Stimulated activated CD4-positive, alpha-beta T cell treated with anti-CD3 and anti-CD28 coated beads, Interleukin-2, amount 100 ng/mL, for 24 hours (primary cell): ENCODE data around the gene GJC2.
A peak's percentile ranks its signal among the peaks of the same experiment; 100 is the strongest.
"Not testable (repeated sequence)": the region's sequence is repeated elsewhere in the genome, so short reads cannot be mapped to it uniquely, and the experiment has no call there.

Experiments
- DNase-seq, 2 donors: peaks; one replicate each; pipeline ENCODE4 v3.0.0-alpha.2; 2020

GJC2 gene

GRCh38 chr1:228173528-228174481, 24.1 kb downstream of the GJC2 start:
- DNase-seq, result peak in 1 of 2 donors; percentile 45

GRCh38 chr1:228174482-228175315, 25.0 kb downstream of the GJC2 start:
- no peak for DNase-seq

GRCh38 chr1:228175316-228176023, 25.7 kb downstream of the GJC2 start:
- DNase-seq, result no peak

GRCh38 chr1:228176024-228176395, 26.3 kb downstream of the GJC2 start:
- no peak for DNase-seq

GRCh38 chr1:228176461-228177182, 26.9 kb downstream of the GJC2 start:
- no peak for DNase-seq

DNA sequence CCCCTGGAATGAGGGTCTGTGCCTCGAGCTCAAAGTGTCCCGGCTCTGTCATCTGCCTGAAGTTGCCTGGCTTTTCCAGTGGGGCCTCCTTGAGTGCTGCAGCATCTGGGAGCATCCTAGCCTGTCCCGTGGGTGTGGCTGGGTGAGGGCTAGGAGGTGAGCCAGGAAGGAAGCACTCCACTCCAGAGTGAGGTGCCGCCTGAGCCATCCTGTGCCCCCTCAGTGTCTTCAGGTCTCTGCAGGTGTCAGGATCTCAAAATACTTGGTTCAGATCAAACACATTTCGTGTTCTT, 27.4 kb downstream of the GJC2 start:
- no peak for DNase-seq

DNA sequence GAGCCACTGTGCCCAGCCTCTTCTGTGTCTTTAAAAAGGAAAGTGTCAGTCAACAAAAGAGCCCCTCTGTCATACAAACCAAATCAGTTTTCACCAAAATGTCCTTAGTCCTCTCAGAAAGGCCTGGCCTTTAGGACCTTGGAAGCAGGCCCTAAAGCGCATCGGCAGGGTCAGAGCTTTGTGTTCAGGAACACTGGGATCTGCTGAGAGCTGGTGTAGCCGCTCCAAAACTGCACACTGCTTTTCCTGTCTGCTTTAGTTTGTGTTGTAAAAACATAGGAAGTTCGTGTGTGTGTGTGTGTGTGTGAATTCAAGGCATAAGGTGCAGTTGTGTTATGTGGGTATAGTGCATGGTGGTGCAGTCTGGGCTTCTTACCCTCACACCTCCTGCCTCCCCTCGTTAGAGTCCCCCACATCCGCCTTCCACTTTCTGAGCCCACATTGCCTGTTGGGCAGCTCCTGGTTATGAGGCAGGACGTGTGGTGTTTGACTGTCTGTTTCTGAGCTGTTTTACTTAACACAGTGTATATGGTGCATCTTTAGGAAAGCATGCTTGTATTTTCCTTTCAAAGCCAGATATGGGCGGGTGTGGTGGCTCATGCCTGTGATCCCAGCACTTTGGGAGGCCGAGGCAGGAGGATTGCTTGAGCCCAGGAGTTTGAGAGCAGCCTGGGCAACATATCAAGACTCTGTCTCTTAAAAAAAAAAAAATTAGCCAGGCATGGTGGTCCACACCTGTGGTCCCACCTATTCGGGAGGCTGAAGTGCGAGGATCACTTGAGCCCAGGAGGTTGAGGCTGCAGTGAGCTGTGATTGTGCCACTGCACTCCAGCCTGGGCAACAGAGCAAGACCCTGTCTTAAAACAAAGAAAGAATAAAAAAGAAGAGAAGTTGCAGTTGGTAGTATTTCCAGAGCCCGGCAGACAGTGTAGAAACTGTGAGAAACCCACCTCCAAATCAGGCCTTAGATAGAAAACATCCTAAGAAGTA, 28.3 kb downstream of the GJC2 start:
- no peak for DNase-seq

GRCh38 chr1:228178737-228179684, 29.3 kb downstream of the GJC2 start:
- DNase-seq, result no peak

- DNase-seq, result no peak
These were observed 30.7 kb downstream of the GJC2 start for GRCh38 chr1:228180271-228180958.

GRCh38 chr1:228180959-228181644, 31.4 kb downstream of the GJC2 start:
- no peak for DNase-seq

DNA sequence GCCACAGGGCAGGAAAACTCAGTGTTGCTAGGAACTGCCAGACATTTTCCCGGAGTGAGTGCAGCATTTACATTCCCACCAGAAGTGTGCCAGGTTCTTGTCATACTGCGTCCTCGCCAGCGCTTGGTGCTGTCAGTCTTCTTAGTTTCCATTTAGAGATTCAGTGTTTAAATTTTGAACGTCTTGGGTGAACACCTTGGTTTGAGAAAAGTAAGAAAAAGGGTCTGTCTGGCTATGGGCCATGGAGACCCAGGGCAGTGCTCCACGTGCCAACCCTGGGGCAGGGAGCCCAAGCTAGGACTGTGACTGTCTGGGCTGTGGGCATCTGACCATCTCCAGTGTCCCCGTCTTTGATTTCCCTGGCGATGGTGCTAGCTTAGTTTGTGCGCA, 31.9 kb downstream of the GJC2 start:
- DNase-seq, result no peak

DNA sequence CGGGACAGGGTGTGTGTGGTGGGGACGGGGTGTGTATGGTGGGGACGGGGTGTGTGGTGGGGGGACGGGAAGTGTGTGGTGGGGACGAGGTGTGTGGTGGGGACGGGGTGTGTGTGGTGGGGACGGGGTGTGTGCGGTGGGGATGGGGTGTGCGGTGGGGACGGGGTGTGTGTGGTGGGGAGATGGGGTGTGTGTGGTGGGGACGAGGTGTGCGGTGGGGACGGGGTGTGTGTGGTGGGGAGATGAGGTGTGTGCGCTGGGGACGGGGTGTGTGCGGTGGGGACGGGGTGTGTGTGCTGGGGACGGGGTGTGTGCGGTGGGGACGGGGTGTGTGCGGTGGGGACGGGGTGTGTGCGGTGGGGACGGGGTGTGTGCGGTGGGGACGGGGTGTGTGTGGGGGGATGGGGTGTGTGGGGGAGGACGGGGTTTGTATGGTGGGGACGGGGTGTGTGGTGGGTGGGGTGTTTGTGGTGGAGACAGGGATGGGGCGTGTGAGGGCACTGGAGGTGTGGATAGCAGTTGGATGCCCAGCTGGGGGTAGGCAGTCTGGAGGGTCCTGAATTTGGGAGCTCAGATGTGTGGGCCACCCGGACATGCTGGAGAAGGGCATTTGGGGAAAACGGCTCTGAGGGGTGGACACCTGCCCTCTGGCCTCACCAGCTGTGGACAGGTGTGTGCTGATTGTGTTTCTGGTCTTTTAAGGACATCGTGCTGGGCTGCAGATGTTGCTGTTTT, 32.7 kb downstream of the GJC2 start:
- no peak for DNase-seq

DNA sequence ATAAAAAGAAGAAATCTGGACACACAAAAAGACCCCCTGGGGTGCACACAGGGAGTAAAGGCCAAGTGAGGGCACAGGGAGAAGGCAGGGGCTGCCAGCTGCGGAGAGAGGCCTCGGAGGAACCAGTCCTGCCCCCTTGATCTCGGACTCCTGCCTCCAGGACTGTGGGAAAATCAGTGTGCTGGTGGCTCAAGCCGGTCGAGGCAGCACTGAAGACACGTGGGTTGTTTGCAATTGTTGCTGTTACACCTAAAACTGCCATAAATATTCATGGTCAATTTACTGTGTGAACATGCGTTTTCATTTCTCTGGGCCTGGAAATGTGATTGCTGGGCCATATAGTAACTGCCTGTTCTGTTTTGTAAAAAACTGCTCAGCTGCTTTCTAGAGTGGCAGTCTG, 34.4 kb downstream of the GJC2 start:
- DNase-seq, result no peak

GRCh38 chr1:228185641-228185965, 35.9 kb downstream of the GJC2 start:
- no peak for DNase-seq

DNA sequence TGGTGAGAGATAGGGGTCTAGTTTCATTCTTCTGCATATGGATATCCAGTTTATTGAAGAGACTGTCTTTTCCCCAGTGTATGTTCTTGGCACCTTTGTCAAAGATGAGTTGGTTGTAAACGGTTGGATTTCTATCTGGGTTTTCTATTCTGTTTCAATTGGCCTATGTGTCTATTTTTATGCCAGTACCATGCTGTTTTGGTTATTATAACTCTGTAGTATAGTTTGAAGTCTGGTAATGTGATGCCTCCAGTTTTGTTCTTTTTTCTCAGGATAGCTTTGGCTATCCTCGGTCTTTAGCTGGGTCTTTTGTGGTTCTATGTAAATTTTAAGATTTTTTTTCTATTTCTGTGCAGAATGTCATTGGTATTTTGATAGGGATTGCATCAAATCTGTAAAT, 38.5 kb downstream of the GJC2 start:
- not testable (repeated sequence) for DNase-seq

GRCh38 chr1:228190182-228190581, 40.5 kb downstream of the GJC2 start:
- DNase-seq, result no peak

DNA sequence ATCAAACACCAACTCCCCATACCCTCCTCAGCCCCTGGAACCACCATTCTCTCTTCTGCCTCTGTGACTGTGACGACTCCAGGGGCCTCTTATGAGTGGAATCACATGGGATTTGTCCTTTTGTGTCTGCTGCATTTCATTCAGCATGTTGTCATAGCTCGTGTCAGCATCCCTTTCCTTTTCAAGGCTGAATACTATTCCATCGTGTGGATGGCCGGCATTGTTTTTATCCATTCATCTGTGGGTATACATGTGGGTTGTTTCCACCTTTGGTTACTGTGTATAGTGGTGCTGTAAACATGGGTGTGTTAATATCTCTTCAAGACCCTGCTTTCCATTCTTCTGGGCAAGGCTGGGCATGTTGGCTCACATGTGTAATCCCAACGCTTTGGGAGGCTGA, 41.0 kb downstream of the GJC2 start:
- no peak for DNase-seq

- DNase-seq, result no peak
These were observed 44.7 kb downstream of the GJC2 start for GRCh38 chr1:228194436-228194835.
